ENCODE data around the gene STPG4. TPM values are rescaled to one million over a fixed set of nuclear protein-coding genes. Genes with fewer than 3 reads are reported as not detected.
A peak's percentile ranks its signal among the peaks of the same experiment; 100 is the strongest.

STPG4 gene
- total and polyA plus RNA-seq, 7 donors, result 0.03 TPM; not detected in 6

DNA sequence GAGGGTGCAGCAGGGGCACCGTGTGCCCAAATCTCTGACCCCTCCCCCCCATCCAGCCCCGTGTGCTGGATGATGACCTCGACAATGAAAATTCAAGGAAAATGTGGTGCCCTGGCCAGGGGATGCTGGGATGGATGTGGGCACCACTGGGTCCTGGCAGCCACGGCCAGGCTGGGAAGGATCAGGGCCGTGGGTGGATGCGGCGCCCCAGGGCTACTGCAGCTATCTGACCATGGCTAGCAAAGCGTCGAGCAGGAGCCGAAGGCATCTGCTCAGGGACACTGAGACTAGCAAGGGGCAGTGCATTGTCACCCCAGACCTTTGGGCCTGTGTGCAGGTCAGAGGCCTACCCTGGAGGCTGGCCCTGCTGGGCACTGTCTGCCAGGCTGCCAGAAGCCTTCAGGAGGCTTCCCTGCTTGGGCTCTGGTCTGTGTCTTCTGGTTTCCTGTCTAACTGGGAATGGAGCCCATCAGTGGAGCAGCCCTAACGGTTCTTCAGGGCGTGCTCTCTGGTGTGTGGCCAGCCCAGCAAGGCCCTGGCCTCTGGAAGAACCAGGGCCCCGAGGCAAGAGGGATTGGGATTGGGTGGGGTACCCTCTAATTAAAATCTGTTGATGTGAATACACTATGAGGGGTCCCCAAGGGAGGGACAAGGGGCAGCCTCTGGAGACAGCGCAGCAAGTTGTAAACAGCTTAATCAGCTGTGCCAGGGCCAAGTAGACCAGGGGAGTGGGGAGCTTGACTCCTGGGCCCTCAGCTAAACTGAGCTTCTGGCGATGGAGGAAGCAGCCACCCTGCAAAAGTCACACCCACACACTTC is 98.0 kb downstream of the STPG4 start:
- Histone ChIP-seq H3K4me1 (peaks cover 80% of the 10 kb centered on the region), H3K36me3 (ENCODE audit: insufficient read depth in 1 of 2, low read depth in 1 of 2) (no peaks in the 10 kb centered on the region), H3K27ac (peak overlapping the region; percentile 74), H3K9me3 (no peaks in the 10 kb centered on the region), H3K4me3 (no peak overlapping the region), H3K27me3 (ENCODE audit: insufficient read depth in 3 of 3, low read length in 2 of 3) (no peaks in the 10 kb centered on the region)
- 51 to 71% (median 51%) methylated on average over 14 to 15 of the region's 15 CpGs for WGBS, 3 donors
- ATAC-seq, result no peak
- intact Hi-C loops (cut with DNase I), result loop anchor here in 1 of 2 donors (5.0 kb wide), 1 partner anchor 115 kb away; no protein-coding TSS in a partner anchor
- TF ChIP-seq, protein P1, sequence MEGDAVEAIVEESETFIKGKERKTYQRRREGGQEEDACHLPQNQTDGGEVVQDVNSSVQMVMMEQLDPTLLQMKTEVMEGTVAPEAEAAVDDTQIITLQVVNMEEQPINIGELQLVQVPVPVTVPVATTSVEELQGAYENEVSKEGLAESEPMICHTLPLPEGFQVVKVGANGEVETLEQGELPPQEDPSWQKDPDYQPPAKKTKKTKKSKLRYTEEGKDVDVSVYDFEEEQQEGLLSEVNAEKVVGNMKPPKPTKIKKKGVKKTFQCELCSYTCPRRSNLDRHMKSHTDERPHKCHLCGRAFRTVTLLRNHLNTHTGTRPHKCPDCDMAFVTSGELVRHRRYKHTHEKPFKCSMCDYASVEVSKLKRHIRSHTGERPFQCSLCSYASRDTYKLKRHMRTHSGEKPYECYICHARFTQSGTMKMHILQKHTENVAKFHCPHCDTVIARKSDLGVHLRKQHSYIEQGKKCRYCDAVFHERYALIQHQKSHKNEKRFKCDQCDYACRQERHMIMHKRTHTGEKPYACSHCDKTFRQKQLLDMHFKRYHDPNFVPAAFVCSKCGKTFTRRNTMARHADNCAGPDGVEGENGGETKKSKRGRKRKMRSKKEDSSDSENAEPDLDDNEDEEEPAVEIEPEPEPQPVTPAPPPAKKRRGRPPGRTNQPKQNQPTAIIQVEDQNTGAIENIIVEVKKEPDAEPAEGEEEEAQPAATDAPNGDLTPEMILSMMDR (IDR thresholded peaks at IDR 0.05), result no peak
- DNase-seq, result peak; percentile 54 to 73

DNA sequence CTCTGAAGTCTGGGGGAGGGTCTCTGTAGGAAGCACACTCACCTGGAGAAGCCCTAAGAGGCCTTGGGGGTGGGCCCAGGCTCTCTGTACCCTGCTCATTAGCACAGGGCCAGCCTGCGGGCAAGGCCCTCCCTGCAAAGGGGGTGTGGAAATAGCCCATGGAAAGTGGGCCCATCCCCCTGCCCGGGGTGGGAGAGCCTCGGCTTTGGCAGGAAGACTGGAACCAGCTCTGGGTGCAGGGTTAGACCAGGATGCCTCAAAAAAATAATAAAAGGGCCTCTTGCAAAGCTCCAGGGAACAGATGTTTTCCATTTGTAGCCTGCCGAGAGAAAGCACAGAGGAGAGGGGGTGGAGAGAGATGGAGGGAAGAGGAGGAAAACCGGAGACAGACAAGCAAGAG is 98.7 kb downstream of the STPG4 start:
- no peak for DNase-seq
- intact Hi-C loops (cut with DNase I), result loop anchor here in 1 of 2 donors (5.0 kb wide), 1 partner anchor 116 kb away; no protein-coding TSS in a partner anchor
- peaks cover 80% of the 10 kb centered on the region for H3K4me1 ChIP-seq

DNA sequence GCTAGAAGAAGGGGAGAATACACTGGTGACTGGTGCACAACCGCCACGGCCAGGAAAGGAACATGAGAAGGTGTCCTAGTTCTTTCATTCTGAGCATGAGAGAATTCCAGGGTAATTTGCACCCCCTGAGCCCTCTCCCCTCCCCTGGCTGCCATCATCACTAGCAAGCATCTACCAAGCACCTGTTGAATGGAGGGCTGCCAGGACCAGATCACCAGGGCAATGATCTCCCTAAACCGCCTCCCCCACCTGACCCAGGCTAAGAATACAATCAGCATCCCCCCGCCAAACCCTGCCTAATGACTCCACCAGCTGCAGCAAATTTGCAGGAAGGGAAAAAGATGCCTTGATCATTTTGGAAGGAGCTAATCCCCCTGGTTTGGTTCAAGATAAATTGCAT is 100.2 kb downstream of the STPG4 start:
- no peaks in the 10 kb centered on the region for H3K9me3 ChIP-seq
- H3K36me3 ChIP-seq (ENCODE audit: insufficient read depth in 1 of 2, low read depth in 1 of 2), result no peaks in the 10 kb centered on the region
- intact Hi-C loops (cut with DNase I), result loop anchor here in 1 of 2 donors (5.0 kb wide), 1 partner anchor 117 kb away; no protein-coding TSS in a partner anchor
- H3K27ac ChIP-seq, result peak overlapping the region; percentile 77
- TF ChIP-seq, protein P1 (IDR thresholded peaks at IDR 0.05), result no peak
- no peaks in the 10 kb centered on the region for H3K27me3 ChIP-seq (ENCODE audit: insufficient read depth in 3 of 3, low read length in 2 of 3)
- WGBS, 3 donors, result 25 to 36% (median 34%) methylated on average over 4 of the region's 4 CpGs
- H3K4me1 ChIP-seq, result peaks cover 85% of the 10 kb centered on the region
- DNase-seq (peak in 1 of 2 donors; percentile 74), ATAC-seq (peak; percentile 28 to 60 (median 34))
- H3K4me3 ChIP-seq, result no peak overlapping the region

More for the DNA sequence above, 98.7 kb downstream of the STPG4 start:
- TF ChIP-seq, protein P1 (IDR thresholded peaks at IDR 0.05), result no peak
- no peak for ATAC-seq
- Histone ChIP-seq H3K36me3 (ENCODE audit: insufficient read depth in 1 of 2, low read depth in 1 of 2) (no peaks in the 10 kb centered on the region), H3K9me3 (no peaks in the 10 kb centered on the region), H3K27ac (peak overlapping the region; percentile 74), H3K27me3 (ENCODE audit: insufficient read depth in 3 of 3, low read length in 2 of 3) (no peaks in the 10 kb centered on the region), H3K4me3 (no peak overlapping the region)
- WGBS, 3 donors, result 57 to 68% (median 57%) methylated on average over 5 of the region's 5 CpGs

DNA sequence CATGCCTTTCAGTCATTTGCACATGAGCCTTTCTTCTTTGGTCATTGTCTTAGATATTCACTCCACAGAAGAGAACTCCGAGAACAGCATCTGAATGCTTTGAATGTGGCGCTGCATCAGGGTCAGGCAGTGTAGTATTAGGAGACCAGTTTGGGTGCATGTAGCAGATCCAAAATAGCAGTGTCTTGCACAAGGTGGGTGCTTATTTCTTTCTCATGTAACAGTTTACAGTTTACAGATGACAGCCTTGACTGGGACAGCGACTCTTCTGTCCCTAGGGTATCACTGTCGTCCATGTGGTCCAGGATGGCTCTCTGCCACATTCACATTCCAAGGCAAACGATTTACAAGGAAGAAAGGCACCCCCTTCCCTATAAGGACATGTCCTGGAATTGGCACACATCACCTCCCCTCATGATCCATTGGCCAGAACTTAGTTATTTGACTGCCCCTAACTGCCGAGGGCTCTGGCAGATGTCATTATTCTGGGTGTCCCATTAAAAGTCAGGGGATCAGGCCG is 101.0 kb downstream of the STPG4 start:
- WGBS, 3 donors, result 22 to 27% (median 22%) methylated on average over 7 of the region's 7 CpGs
- H3K27ac ChIP-seq, result peak overlapping the region; percentile 77
- no peaks in the 10 kb centered on the region for H3K9me3 ChIP-seq
- H3K4me3 ChIP-seq, result no peak overlapping the region
- H3K4me1 ChIP-seq, result peaks cover 87% of the 10 kb centered on the region
- no peak for DNase-seq
- intact Hi-C loops (cut with DNase I), result no loop called here
- TF ChIP-seq, protein P1 (IDR thresholded peaks at IDR 0.05), result no peak
- H3K27me3 ChIP-seq (ENCODE audit: insufficient read depth in 3 of 3, low read length in 2 of 3), result no peaks in the 10 kb centered on the region
- peak; percentile 78 to 81 (median 80) for ATAC-seq
- no peaks in the 10 kb centered on the region for H3K36me3 ChIP-seq (ENCODE audit: insufficient read depth in 1 of 2, low read depth in 1 of 2)

Measured in psoas muscle (tissue), 8 donors.